ENCODE data around the gene LRRK2.

LRRK2 gene

DNA sequence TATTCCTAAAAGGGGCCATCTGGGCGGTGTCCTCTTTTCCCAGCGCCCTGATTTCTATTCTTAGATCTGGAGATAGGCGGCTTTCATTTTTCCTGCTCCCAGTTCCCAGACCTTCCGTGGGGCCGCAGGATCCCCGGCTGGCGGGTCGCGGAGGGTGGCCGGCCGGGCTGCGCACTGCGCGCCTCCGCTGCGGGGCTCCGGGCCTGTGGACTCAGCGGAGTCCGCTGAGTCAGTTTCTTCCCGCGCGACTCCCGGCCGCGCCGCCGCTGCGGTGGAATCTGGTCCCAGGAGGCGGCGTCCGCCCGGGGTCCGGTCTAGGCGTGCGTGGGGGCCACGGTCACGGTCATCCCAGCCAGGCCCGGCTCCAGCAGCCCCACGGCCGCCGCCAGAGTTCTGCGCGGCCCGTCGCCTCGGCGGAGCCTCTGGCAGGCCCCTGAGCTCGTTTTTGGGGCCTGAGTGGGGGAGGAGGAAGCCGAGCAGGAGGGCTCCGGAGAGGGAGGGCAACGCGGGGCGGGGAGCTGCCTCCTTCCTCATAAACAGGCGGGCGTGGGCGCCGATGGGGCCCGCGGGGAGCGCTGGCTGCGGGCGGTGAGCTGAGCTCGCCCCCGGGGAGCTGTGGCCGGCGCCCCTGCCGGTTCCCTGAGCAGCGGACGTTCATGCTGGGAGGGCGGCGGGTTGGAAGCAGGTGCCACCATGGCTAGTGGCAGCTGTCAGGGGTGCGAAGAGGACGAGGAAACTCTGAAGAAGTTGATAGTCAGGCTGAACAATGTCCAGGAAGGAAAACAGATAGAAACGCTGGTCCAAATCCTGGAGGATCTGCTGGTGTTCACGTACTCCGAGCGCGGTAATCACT is at the start of gene LRRK2:
Gene LRRK2, plus strand, starts transcription at position 559 of the 853 bp plus-strand sequence. Its CDS starts 135 bp downstream, at position 694.
- H3K27ac ChIP-seq: no peak within 1 kb of the TSS

DNA sequence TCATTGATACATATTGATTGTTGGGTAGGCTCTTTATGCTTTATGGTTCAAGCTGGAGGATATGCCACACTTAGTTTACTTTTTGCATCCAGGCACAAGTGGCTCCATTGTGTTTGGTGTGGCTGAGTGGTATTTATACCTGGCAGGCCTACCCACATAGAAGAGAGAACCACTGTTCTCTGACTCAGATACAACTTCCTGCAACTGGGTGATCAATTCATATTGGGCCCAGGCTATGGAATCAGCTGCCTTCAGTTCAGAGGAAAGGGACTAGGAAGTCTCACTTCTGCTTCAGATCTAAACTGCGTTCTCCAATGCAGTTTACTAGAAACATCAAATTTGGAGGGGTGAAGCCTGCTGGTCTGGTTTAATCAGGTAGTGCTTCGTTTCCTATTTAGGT is 49.8 kb upstream of the LRRK2 start:
- TF ChIP-seq, protein P1, sequence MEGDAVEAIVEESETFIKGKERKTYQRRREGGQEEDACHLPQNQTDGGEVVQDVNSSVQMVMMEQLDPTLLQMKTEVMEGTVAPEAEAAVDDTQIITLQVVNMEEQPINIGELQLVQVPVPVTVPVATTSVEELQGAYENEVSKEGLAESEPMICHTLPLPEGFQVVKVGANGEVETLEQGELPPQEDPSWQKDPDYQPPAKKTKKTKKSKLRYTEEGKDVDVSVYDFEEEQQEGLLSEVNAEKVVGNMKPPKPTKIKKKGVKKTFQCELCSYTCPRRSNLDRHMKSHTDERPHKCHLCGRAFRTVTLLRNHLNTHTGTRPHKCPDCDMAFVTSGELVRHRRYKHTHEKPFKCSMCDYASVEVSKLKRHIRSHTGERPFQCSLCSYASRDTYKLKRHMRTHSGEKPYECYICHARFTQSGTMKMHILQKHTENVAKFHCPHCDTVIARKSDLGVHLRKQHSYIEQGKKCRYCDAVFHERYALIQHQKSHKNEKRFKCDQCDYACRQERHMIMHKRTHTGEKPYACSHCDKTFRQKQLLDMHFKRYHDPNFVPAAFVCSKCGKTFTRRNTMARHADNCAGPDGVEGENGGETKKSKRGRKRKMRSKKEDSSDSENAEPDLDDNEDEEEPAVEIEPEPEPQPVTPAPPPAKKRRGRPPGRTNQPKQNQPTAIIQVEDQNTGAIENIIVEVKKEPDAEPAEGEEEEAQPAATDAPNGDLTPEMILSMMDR (conservative IDR thresholded peaks at IDR 0.05): no peak
- no peak overlapping the region for H3K27ac ChIP-seq

More for the DNA sequence above, at the start of gene LRRK2:
- TF ChIP-seq, protein P1 (conservative IDR thresholded peaks at IDR 0.05): no peak

DNA sequence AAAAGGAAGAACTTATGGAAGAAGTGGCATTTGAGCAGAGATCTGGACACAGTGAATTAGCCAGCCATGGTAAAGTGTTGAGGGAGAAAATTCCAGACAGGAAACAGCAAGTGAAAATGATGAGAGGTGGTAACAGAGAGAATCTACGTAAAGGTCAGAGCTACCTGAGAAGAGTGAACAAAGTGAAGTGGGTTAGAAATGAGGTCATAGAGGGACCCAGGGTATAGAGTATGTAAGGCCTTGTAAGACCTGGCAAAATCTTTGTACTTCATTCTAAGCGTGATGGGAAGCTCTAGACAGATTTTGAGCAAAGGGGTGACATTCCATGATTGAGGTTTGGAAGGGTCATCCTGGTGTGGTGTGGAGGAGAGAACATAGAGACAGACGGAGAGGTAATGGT is 49.3 kb upstream of the LRRK2 start:
- TF ChIP-seq, protein P1 (conservative IDR thresholded peaks at IDR 0.05): no peak
- H3K27ac ChIP-seq: no peak overlapping the region

DNA sequence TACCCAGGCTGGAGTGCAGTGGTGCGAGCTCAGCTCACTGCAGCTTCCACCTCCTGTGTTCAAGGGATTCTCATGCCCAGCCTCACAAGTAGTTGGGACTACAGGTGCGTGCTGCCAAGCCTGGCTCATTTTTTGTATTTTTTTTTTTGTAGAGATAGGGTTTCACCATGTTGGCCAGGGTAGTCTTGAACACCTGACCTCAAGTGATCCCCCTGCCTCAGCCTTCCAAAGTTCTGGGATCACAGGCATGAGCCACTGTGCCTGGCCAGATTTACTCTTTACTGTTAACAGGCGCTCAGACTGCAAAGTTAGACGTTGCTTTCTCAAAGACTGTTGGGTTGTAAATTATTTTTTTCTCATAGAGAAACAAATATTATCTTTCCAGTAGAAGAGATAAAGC is 46.1 kb upstream of the LRRK2 start:
- TF ChIP-seq, protein P1 (conservative IDR thresholded peaks at IDR 0.05): no peak
- H3K27ac ChIP-seq: no peak overlapping the region

DNA sequence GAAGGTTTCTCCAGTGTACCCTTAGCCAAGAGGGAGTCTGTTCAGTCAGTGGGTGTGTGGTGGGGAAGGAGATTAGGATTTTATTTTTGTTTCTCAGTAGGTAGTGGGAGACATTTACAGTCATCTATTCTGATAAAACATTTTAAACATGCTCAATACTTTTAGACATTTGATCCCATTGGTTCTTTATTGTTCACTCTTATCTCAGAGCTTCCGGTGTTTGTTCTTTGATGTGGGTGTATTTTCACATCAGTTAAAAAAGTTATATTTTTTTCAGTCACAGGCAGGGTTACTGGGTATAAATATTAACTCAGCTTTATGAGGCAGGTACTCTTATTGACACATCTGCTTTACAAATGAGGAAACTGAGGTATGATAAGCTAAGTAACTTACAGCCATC is 43.3 kb upstream of the LRRK2 start:
- TF ChIP-seq, protein P1 (conservative IDR thresholded peaks at IDR 0.05): no peak
- no peak overlapping the region for H3K27ac ChIP-seq

DNA sequence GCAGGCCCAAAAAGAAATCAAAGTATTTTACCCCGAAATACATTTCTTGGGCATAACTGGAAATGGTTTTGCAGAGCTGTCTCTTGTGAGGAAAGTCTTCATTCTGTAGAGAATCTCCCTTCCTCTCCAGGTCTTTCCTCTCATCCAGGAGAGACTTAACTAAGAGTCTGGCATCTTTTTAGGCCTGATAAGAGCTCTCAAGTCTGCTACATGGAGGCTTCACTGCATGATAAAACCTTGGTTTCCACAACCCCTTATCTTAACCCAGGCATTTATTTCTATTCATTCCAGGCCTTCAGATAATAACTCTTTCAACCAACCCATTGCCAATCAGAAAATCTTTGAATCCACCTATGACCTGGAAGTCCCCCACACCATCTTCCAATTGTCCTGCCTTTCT is 41.1 kb upstream of the LRRK2 start:
- no peak overlapping the region for H3K27ac ChIP-seq
- TF ChIP-seq, protein P1 (conservative IDR thresholded peaks at IDR 0.05): no peak

DNA sequence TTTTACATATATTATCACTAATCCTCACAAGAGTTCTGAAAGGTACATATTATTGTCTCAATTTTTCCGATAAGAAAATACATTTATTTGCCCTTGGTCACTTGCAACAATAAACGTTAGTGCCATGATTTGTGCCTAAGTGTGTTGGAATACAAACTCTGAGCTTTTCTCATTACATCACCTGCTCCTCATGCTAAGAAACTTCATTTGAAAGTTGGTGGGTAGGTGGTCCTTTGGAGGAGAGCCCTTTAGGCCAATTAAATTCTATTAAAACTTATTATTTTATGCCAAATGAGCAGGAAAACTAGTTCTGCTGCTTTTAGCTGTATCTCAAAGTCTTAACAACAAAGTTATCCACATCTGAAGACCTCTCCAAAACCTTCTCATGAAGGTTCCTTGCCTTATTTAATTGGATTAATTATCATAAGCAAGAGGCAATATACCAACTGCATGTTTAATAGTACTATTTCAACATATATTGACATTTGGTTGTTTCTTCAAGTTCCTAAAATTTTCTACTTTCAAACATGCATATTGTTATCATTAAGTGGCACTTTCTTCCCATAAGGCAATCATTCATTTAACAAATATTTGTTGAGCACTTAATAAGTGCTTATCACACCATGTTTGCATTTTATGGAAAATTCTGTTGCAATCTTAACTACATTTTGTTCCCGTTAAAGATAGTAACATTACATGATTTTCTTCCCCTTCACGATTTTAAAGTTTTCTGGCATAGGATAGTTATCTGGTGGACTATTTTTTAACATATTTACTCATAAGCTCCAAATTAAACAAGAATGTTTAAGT is 40.1 kb upstream of the LRRK2 start:
- H3K27ac ChIP-seq: no peak overlapping the region
- TF ChIP-seq, protein P1 (conservative IDR thresholded peaks at IDR 0.05): no peak

Measured in VCaP (cell line).